CD14-positive monocyte (primary cell): ENCODE measurements around the gene ENGASE. TPM values are rescaled to one million over a fixed set of nuclear protein-coding genes. Genes with fewer than 3 reads are reported as not detected.

ENCODE experiments used
- DNase-seq, 3 donors: peaks; one replicate each; pipeline ENCODE4 v3.0.0-alpha.2; 2011 to 2022
- H2AFZ ChIP-seq: 2 replicates; pipeline ENCODE4 v1.6.0; 2012; ENCODE audit warnings: mild to moderate bottlenecking, low read depth, low read length, inconsistent platforms; ENCODE audit not compliant: insufficient read depth, poor library complexity, severe bottlenecking
- H3K27ac ChIP-seq, 2 donors: 1 replicate in 1 of 2; 2 replicates in 1 of 2; pipeline ENCODE4 v1.5.1; 2012 to 2013; ENCODE audit warnings: low read length in 2 of 2, control low read depth in 1 of 2, inconsistent platforms in 1 of 2, low read depth in 1 of 2, mild to moderate bottlenecking in 1 of 2
- H3K27me3 ChIP-seq, 2 donors: one replicate each; pipeline versions ENCODE4 v1.6.0 to v1.6.1; 2011 to 2013; ENCODE audit warnings: low read length in 2 of 2; ENCODE audit not compliant: control insufficient read depth in 2 of 2, insufficient read depth in 2 of 2
- H3K36me3 ChIP-seq, 2 donors: replicated peaks in 1 of 2; 1 replicate in 1 of 2; 2 replicates in 1 of 2; pipeline versions ENCODE4 v1.5.1 to v1.6.1; 2012 to 2013; ENCODE audit warnings: low read length in 2 of 2, control low read depth in 1 of 2, inconsistent platforms in 1 of 2, mild to moderate bottlenecking in 1 of 2; ENCODE audit not compliant: insufficient read depth in 2 of 2, control insufficient read depth in 1 of 2
- H3K4me1 ChIP-seq, 2 donors: 1 replicate in 1 of 2; 2 replicates in 1 of 2; pipeline versions ENCODE4 v1.5.1 to v1.6.1; 2012 to 2013; ENCODE audit warnings: low read length in 2 of 2, control low read depth in 1 of 2, inconsistent platforms in 1 of 2, mild to moderate bottlenecking in 1 of 2, moderate library complexity in 1 of 2; ENCODE audit not compliant: insufficient read depth in 2 of 2, control insufficient read depth in 1 of 2
- H3K4me2 ChIP-seq: replicated peaks from 2 replicates; pipeline ENCODE3; 2012; ENCODE audit warnings: low read length, moderate library complexity, mild to moderate bottlenecking; ENCODE audit not compliant: poor library complexity, severe bottlenecking; ENCODE audit errors: extremely low read depth
- H3K4me3 ChIP-seq, 3 experiments: fragments of 200-600 bp in 1 of 3; sonication (generic) in 1 of 3; replicated peaks in 1 of 3; 1 replicate in 2 of 3; 2 replicates in 1 of 3; pipeline ENCODE4 v1.5.1; 2011 to 2013; ENCODE audit warnings: low read length in 3 of 3, mild to moderate bottlenecking in 3 of 3, control low read depth in 2 of 3, low read depth in 2 of 3, inconsistent platforms in 1 of 3, moderate library complexity in 1 of 3
- H3K79me2 ChIP-seq: 2 replicates; pipeline ENCODE4 v1.6.0; 2012; ENCODE audit warnings: mild to moderate bottlenecking, control low read depth, inconsistent platforms, low read length, moderate library complexity; ENCODE audit not compliant: insufficient read depth
- H3K9ac ChIP-seq: 2 replicates; pipeline ENCODE4 v1.6.0; 2017; ENCODE audit warnings: low read length, mild to moderate bottlenecking; ENCODE audit not compliant: insufficient read depth, poor library complexity, severe bottlenecking
- H3K9me3 ChIP-seq, 2 donors: replicated peaks in 1 of 2; 1 replicate in 1 of 2; 2 replicates in 1 of 2; pipeline versions ENCODE4 v1.5.1 to v1.6.1; 2012 to 2013; ENCODE audit warnings: low read length in 2 of 2, control low read depth in 1 of 2; ENCODE audit not compliant: control insufficient read depth in 1 of 2, insufficient read depth in 1 of 2
- H4K20me1 ChIP-seq: 2 replicates; pipeline ENCODE4 v1.6.0; 2012; ENCODE audit warnings: mild to moderate bottlenecking, low read length, control low read depth, moderate library complexity; ENCODE audit not compliant: insufficient read depth
- H3K27ac Mint-ChIP-seq, 7 donors: one replicate each; pipeline ENCODE4 v1.8.0; 2020; ENCODE audit warnings: mild to moderate bottlenecking in 7 of 7, mixed read lengths in 7 of 7, moderate library complexity in 6 of 7, inconsistent platforms in 2 of 7
- H3K27me3 Mint-ChIP-seq, 3 donors: one replicate each; pipeline ENCODE4 v1.8.0; 2021 to 2022; ENCODE audit warnings: low read depth in 3 of 3, mild to moderate bottlenecking in 3 of 3, mixed read lengths in 3 of 3, moderate library complexity in 3 of 3, inconsistent platforms in 1 of 3
- H3K36me3 Mint-ChIP-seq, 2 donors: one replicate each; pipeline ENCODE4 v1.8.0; 2020; ENCODE audit warnings: mixed read lengths in 2 of 2, inconsistent platforms in 1 of 2, mild to moderate bottlenecking in 1 of 2
- H3K4me1 Mint-ChIP-seq: one replicate; pipeline ENCODE4 v1.8.0; 2020; ENCODE audit warnings: mild to moderate bottlenecking, mixed read lengths
- H3K4me3 Mint-ChIP-seq, 2 donors: one replicate each; pipeline ENCODE4 v1.8.0; 2020; ENCODE audit warnings: mild to moderate bottlenecking in 2 of 2, mixed read lengths in 2 of 2, moderate library complexity in 1 of 2
- H3K9me3 Mint-ChIP-seq, 7 donors: one replicate each; pipeline ENCODE4 v1.8.0; 2020 to 2022; ENCODE audit warnings: mixed read lengths in 7 of 7, mild to moderate bottlenecking in 6 of 7, moderate library complexity in 6 of 7, inconsistent platforms in 2 of 7
- CTCF ChIP-seq: fragments of 200-600 bp; IDR thresholded peaks from one replicate; pipeline ENCODE4 v1.8.0; 2022; ENCODE audit warnings: antibody characterized with exemption, mild to moderate bottlenecking
- WGBS: methylation state at CpG from one replicate; pipeline ENCODE4 v1.1.5; 2013; ENCODE audit warnings: missing lambda C conversion rate; ENCODE audit not compliant: insufficient coverage; 5-methylcytosine and 5-hydroxymethylcytosine counted together
- intact Hi-C, 2 donors: fragments of 100-400 bp; cut with micrococcal nuclease; formaldehyde crosslinking; loops; one replicate each; pipeline versions ENCODE4 v1.15.0 to v1.15.1; 2023
- polyA plus RNA-seq, 3 donors: library from polyadenylated mRNA; depleted of rRNA in 1 of 3; unstranded in 2 of 3; stranded (reverse) in 1 of 3; fragments of 300-500 nt in 2 of 3; fragments of >200 nt in 1 of 3; fragmentation: Illumina TruSeq in 2 of 3; gene quantifications; 1 replicate in 2 of 3; 2 replicates in 1 of 3; pipeline ENCODE4 v1.2.3, GENCODE V29; 2012 to 2021

Gene ENGASE
- polyA plus RNA-seq, 3 donors, result 2.6 to 150 (median 3.0) TPM

DNA sequence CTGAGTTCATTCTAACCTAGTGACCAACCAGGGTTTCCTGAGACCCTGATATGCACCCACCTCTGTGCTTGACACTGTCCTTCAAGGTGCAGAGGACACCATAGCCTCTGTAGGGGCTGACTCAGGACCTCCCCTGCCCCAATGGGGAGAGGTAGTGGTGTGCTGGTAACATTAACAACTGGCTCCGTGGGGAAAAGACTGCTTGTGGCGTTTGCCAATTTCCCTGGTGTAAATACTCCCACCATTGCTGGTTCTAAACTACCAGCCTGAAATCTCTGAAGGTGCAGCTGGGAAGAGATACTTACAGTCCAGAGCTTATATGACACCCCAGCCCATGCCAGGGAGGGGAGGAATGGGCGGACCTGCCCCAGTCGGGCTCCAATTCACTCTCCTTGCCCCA is 54.9 kb downstream of the ENGASE start:
- H3K9me3 Mint-ChIP-seq, result peaks cover 0 to 4% (median 0%) of the 10 kb centered on the region in 7 donors

GRCh38 chr17:79130536-79131273 is 56.1 kb downstream of the ENGASE start:
- H3K79me2 ChIP-seq, result no peaks in the 10 kb centered on the region
- H3K27me3 ChIP-seq, result no peaks in the 10 kb centered on the region
- H3K9ac ChIP-seq, result no peak overlapping the region
- WGBS, result 91% methylated on average over 34 of the region's 34 CpGs
- Mint-ChIP-seq H3K27me3 (peaks cover 7 to 19% (median 11%) of the 10 kb centered on the region in 3 donors), H3K4me1 (no peaks in the 10 kb centered on the region), H3K4me3 (no peak overlapping the region), H3K9me3 (peaks cover 0 to 4% (median 0%) of the 10 kb centered on the region in 7 donors), H3K27ac (no peak overlapping the region), H3K36me3 (no peaks in the 10 kb centered on the region)
- no peak overlapping the region for H3K4me2 ChIP-seq
- H3K4me1 ChIP-seq, result no peaks in the 10 kb centered on the region
- H3K27ac ChIP-seq, result no peak overlapping the region
- no peaks in the 10 kb centered on the region for H3K36me3 ChIP-seq
- H3K9me3 ChIP-seq, result no peaks in the 10 kb centered on the region
- H2AFZ ChIP-seq, result no peak overlapping the region
- H4K20me1 ChIP-seq, result no peaks in the 10 kb centered on the region
- DNase-seq, result no peak
- intact Hi-C loops, result no loop called here
- no peak overlapping the region for H3K4me3 ChIP-seq
- TF ChIP-seq CTCF, result no peak

More for the DNA sequence above, 54.9 kb downstream of the ENGASE start:
- H3K9ac ChIP-seq, result no peak overlapping the region
- intact Hi-C loops, result no loop called here
- no peaks in the 10 kb centered on the region for H3K79me2 ChIP-seq
- H3K27me3 Mint-ChIP-seq, result peaks cover 7 to 21% (median 8%) of the 10 kb centered on the region in 3 donors
- H3K27ac Mint-ChIP-seq, result no peak overlapping the region
- no peaks in the 10 kb centered on the region for H3K4me1 Mint-ChIP-seq
- H3K4me3 Mint-ChIP-seq, result no peak overlapping the region
- no peaks in the 10 kb centered on the region for H3K9me3 ChIP-seq
- WGBS, result 100% methylated on average over 1 of the region's 4 CpGs
- H4K20me1 ChIP-seq, result no peaks in the 10 kb centered on the region
- no peak overlapping the region for H3K4me2 ChIP-seq
- no peak overlapping the region for H3K27ac ChIP-seq
- no peaks in the 10 kb centered on the region for H3K36me3 ChIP-seq
- H3K4me1 ChIP-seq, result no peaks in the 10 kb centered on the region
- TF ChIP-seq CTCF, result no peak
- H2AFZ ChIP-seq, result no peak overlapping the region
- no peaks in the 10 kb centered on the region for H3K27me3 ChIP-seq
- no peak overlapping the region for H3K4me3 ChIP-seq
- H3K36me3 Mint-ChIP-seq, result no peaks in the 10 kb centered on the region
- DNase-seq, result no peak
